PFSK-1 (cell line): ENCODE results near the gene GSC2.

Experiments used
- FOXP2 ChIP-seq: optimal IDR thresholded peaks from 2 replicates; pipeline ENCODE3; 2011; ENCODE audit warnings: borderline replicate concordance, control low read depth, inconsistent platforms; ENCODE audit not compliant: insufficient read depth; ENCODE audit errors: extremely low read length, extremely low read depth
- POLR2AphosphoS5 ChIP-seq: IDR thresholded peaks from 2 replicates; pipeline ENCODE4 v1.6.1; 2012; ENCODE audit warnings: low read depth, mild to moderate bottlenecking, control low read depth, low read length, moderate library complexity
- REST ChIP-seq, 2 experiments: IDR thresholded peaks; 2 replicates each; pipeline versions ENCODE4 v1.6.1 to v1.8.0; 2011 to 2012; ENCODE audit warnings: low read depth in 2 of 2, low read length in 2 of 2, control low read depth in 1 of 2, inconsistent platforms in 1 of 2, mild to moderate bottlenecking in 1 of 2, moderate library complexity in 1 of 2; ENCODE audit not compliant: insufficient read depth in 1 of 2
- SIN3A ChIP-seq: IDR thresholded peaks from 2 replicates; pipeline ENCODE4 v1.6.1; 2012; ENCODE audit warnings: mild to moderate bottlenecking, low read length, moderate library complexity, borderline replicate concordance; ENCODE audit not compliant: insufficient read depth
- TAF1 ChIP-seq: IDR thresholded peaks from 2 replicates; pipeline ENCODE4 v1.6.1; 2012; ENCODE audit warnings: low read length, control low read depth, borderline replicate concordance; ENCODE audit not compliant: insufficient read depth

Gene GSC2

GRCh38 chr22:19143212-19143611, 6.9 kb downstream of the GSC2 start:
- TF ChIP-seq FOXP2 (no peak), SIN3A (no peak), TAF1 (no peak), REST (IDR thresholded peaks at IDR 0.05; ENCODE audit: insufficient read depth in 1 of 2, low read depth in 2 of 2, low read length in 2 of 2) (no peak), POLR2AphosphoS5 (no peak)

GRCh38 chr22:19142394-19142793, 7.7 kb downstream of the GSC2 start:
- TF ChIP-seq REST (IDR thresholded peaks at IDR 0.05; ENCODE audit: insufficient read depth in 1 of 2, low read depth in 2 of 2, low read length in 2 of 2) (no peak), POLR2AphosphoS5 (no peak), FOXP2 (no peak), TAF1 (no peak), SIN3A (no peak)

GRCh38 chr22:19139974-19140373, 10.1 kb downstream of the GSC2 start:
- TF ChIP-seq REST (IDR thresholded peaks at IDR 0.05; ENCODE audit: insufficient read depth in 1 of 2, low read depth in 2 of 2, low read length in 2 of 2) (no peak), SIN3A (no peak), TAF1 (no peak), POLR2AphosphoS5 (no peak)

GRCh38 chr22:19139001-19139356, 11.1 kb downstream of the GSC2 start:
- TF ChIP-seq SIN3A (no peak), TAF1 (no peak), FOXP2 (no peak)

GRCh38 chr22:19138217-19139000, 11.7 kb downstream of the GSC2 start:
- TF ChIP-seq REST (IDR thresholded peaks at IDR 0.05; ENCODE audit: insufficient read depth in 1 of 2, low read depth in 2 of 2, low read length in 2 of 2), result no peak
- no peak for TF ChIP-seq TAF1
- no peak for TF ChIP-seq SIN3A
- no peak for TF ChIP-seq POLR2AphosphoS5
- no peak for TF ChIP-seq FOXP2
